Neuronal stem cell (in vitro differentiated cells): ENCODE results near the gene CTNNBL1.

Source experiments
- DNase-seq: peaks from one replicate; pipeline ENCODE4 v3.0.0-alpha.2; 2013; ENCODE audit warnings: low spot score
- H2AFZ ChIP-seq: one replicate; pipeline ENCODE4 v1.6.1; 2013; ENCODE audit warnings: mild to moderate bottlenecking, low read length, inconsistent platforms
- H2AK5ac ChIP-seq: 2 replicates; pipeline ENCODE4 v1.6.1; 2013; ENCODE audit warnings: low read depth, mild to moderate bottlenecking, inconsistent platforms, low read length, moderate library complexity, mixed read lengths
- H2BK120ac ChIP-seq: 2 replicates; pipeline ENCODE4 v1.6.1; 2013; ENCODE audit warnings: low read depth, mild to moderate bottlenecking, inconsistent platforms, low read length, moderate library complexity, mixed read lengths
- H2BK12ac ChIP-seq: one replicate; pipeline ENCODE4 v1.6.1; 2013; ENCODE audit warnings: low read length, inconsistent platforms
- H2BK15ac ChIP-seq: 2 replicates; pipeline ENCODE4 v1.6.1; 2013; ENCODE audit warnings: mild to moderate bottlenecking, low read length, inconsistent platforms, mixed read lengths
- H2BK5ac ChIP-seq: one replicate; pipeline ENCODE4 v1.6.1; 2013; ENCODE audit warnings: inconsistent platforms, mild to moderate bottlenecking, low read length, moderate library complexity
- H3K14ac ChIP-seq: one replicate; pipeline ENCODE4 v1.6.1; 2013; ENCODE audit warnings: low read length, inconsistent platforms
- H3K18ac ChIP-seq: 2 replicates; pipeline ENCODE4 v1.6.1; 2013; ENCODE audit warnings: low read length, inconsistent platforms
- H3K23ac ChIP-seq: 2 replicates; pipeline ENCODE4 v1.6.1; 2013; ENCODE audit warnings: low read depth, mild to moderate bottlenecking, mixed read lengths, low read length, inconsistent platforms; ENCODE audit not compliant: poor library complexity
- H3K27ac ChIP-seq: replicated peaks from 3 replicates; pipeline ENCODE4 v1.5.1; 2013; ENCODE audit warnings: low read length, inconsistent platforms
- H3K27me3 ChIP-seq, 3 experiments: 2 replicates each; pipeline ENCODE4 v1.6.1; 2013; ENCODE audit warnings: low read length in 3 of 3, mild to moderate bottlenecking in 2 of 3, inconsistent platforms in 1 of 3, low read depth in 1 of 3, mixed read lengths in 1 of 3, moderate library complexity in 1 of 3; ENCODE audit not compliant: control insufficient read depth in 3 of 3, insufficient read depth in 3 of 3
- H3K36me3 ChIP-seq, 2 donors: replicated peaks in 1 of 2; 2 replicates each; pipeline ENCODE4 v1.6.1; 2013; ENCODE audit warnings: low read length in 2 of 2; ENCODE audit not compliant: control insufficient read depth in 2 of 2, insufficient read depth in 2 of 2
- H3K4ac ChIP-seq: 2 replicates; pipeline ENCODE4 v1.6.1; 2013; ENCODE audit warnings: inconsistent platforms, mild to moderate bottlenecking, low read length, moderate library complexity
- H3K4me1 ChIP-seq, 2 donors: 1 replicate in 1 of 2; 2 replicates in 1 of 2; pipeline ENCODE4 v1.6.1; 2013; ENCODE audit warnings: low read length in 2 of 2, low read depth in 1 of 2; ENCODE audit not compliant: control insufficient read depth in 2 of 2, insufficient read depth in 1 of 2
- H3K4me2 ChIP-seq: one replicate; pipeline ENCODE4 v1.6.1; 2013; ENCODE audit warnings: mild to moderate bottlenecking, low read length, inconsistent platforms; ENCODE audit not compliant: insufficient read depth, poor library complexity, severe bottlenecking
- H3K4me3 ChIP-seq, 2 donors: 2 replicates each; pipeline ENCODE4 v1.5.1; 2013; ENCODE audit warnings: low read length in 2 of 2, mild to moderate bottlenecking in 2 of 2, inconsistent platforms in 1 of 2, moderate library complexity in 1 of 2
- H3K79me1 ChIP-seq: one replicate; pipeline ENCODE4 v1.6.1; 2013; ENCODE audit warnings: low read depth, mild to moderate bottlenecking, inconsistent platforms, low read length, moderate library complexity
- H3K9ac ChIP-seq: one replicate; pipeline ENCODE4 v1.6.1; 2013; ENCODE audit warnings: mild to moderate bottlenecking, low read depth, low read length, inconsistent platforms; ENCODE audit not compliant: poor library complexity
- H3K9me3 ChIP-seq, 2 donors: replicated peaks in 1 of 2; 2 replicates each; pipeline versions ENCODE3 to v1.6.1; 2013; ENCODE audit warnings: low read length in 2 of 2, mild to moderate bottlenecking in 2 of 2, inconsistent platforms in 1 of 2, low read depth in 1 of 2, mixed read lengths in 1 of 2, moderate library complexity in 1 of 2; ENCODE audit not compliant: control insufficient read depth in 2 of 2, insufficient read depth in 1 of 2
- H4K8ac ChIP-seq: one replicate; pipeline ENCODE4 v1.6.1; 2013; ENCODE audit warnings: low read depth, mild to moderate bottlenecking, inconsistent platforms, low read length, moderate library complexity
- H4K91ac ChIP-seq: one replicate; pipeline ENCODE4 v1.6.1; 2013; ENCODE audit warnings: low read length, low read depth, mild to moderate bottlenecking, inconsistent platforms; ENCODE audit not compliant: poor library complexity
- WGBS, 2 donors: extraction: QIAGEN DNeasy Blood & Tissue Kit; methylation state at CpG; one replicate each; pipeline ENCODE4 v1.1.7; 2013; ENCODE audit warnings: missing lambda C conversion rate in 2 of 2, mixed read lengths in 1 of 2; ENCODE audit not compliant: insufficient read length in 2 of 2, insufficient replicate concordance in 1 of 2; ENCODE audit errors: extremely low coverage in 2 of 2; 5-methylcytosine and 5-hydroxymethylcytosine counted together

Gene CTNNBL1

GRCh38 chr20:37728635-37728983 is 34.8 kb downstream of the CTNNBL1 start:
- Histone ChIP-seq H2BK5ac (no peak overlapping the region), H3K9me3 (no peaks in the 10 kb centered on the region), H2AFZ (no peak overlapping the region), H3K27me3 (no peaks in the 10 kb centered on the region), H3K36me3 (peaks cover 0 to 10% of the 10 kb centered on the region in 2 donors), H3K9ac (no peak overlapping the region), H3K79me1 (no peaks in the 10 kb centered on the region), H4K8ac (no peak overlapping the region), H3K27ac (peak overlapping the region; percentile 75), H3K4ac (no peak overlapping the region), H4K91ac (no peak overlapping the region), H2BK120ac (no peak overlapping the region), H2BK15ac (no peak overlapping the region), H3K4me3 (no peak overlapping the region), H3K18ac (no peak overlapping the region), H3K4me1 (peaks cover 26 to 31% of the 10 kb centered on the region in 2 donors), H3K14ac (no peak overlapping the region), H2AK5ac (no peak overlapping the region), H3K23ac (no peak overlapping the region), H3K4me2 (no peak overlapping the region), H2BK12ac (no peak overlapping the region)
- WGBS, 2 donors, result 100% methylated on average over 1 of the region's 2 CpGs
- DNase-seq, result no peak

DNA sequence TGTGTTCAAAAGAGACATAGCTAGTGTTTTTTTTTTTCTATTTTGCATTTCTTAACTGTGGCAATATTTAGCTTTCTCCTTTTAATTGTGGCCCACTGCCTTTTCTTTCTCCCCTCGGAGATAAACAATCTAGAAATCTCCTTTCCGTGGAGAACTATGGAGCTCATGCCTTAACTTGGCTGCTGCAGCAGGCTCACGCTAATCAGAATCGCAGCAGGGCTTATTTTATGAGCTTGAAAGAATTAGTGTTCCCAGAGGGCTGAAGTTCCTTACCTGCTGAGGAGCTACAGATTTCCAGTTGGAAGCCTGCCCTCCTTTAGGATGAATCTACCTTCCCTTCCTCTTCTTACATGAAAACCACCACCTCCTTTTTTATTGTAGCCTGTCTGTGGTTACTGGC is 35.6 kb downstream of the CTNNBL1 start:
- no peak overlapping the region for H3K14ac ChIP-seq
- H3K9ac ChIP-seq, result no peak overlapping the region
- H3K23ac ChIP-seq, result no peak overlapping the region
- no peak overlapping the region for H3K4me2 ChIP-seq
- no peaks in the 10 kb centered on the region for H3K27me3 ChIP-seq
- H2BK12ac ChIP-seq, result no peak overlapping the region
- no peak overlapping the region for H2BK5ac ChIP-seq
- peaks cover 28 to 31% of the 10 kb centered on the region in 2 donors for H3K4me1 ChIP-seq
- H3K4me3 ChIP-seq, result no peak overlapping the region
- peaks cover 0 to 14% of the 10 kb centered on the region in 2 donors for H3K36me3 ChIP-seq
- peak overlapping the region; percentile 52 for H3K27ac ChIP-seq
- no peak overlapping the region for H2AFZ ChIP-seq
- H3K79me1 ChIP-seq, result no peaks in the 10 kb centered on the region
- no CpG with 5 or more reads among the region's 4 CpGs for WGBS, 2 donors
- no peak overlapping the region for H2AK5ac ChIP-seq
- H4K8ac ChIP-seq, result no peak overlapping the region
- H3K18ac ChIP-seq, result no peak overlapping the region
- no peak overlapping the region for H4K91ac ChIP-seq
- DNase-seq, result no peak
- H3K4ac ChIP-seq, result no peak overlapping the region
- H3K9me3 ChIP-seq, result no peaks in the 10 kb centered on the region
- H2BK120ac ChIP-seq, result no peak overlapping the region
- no peak overlapping the region for H2BK15ac ChIP-seq

DNA sequence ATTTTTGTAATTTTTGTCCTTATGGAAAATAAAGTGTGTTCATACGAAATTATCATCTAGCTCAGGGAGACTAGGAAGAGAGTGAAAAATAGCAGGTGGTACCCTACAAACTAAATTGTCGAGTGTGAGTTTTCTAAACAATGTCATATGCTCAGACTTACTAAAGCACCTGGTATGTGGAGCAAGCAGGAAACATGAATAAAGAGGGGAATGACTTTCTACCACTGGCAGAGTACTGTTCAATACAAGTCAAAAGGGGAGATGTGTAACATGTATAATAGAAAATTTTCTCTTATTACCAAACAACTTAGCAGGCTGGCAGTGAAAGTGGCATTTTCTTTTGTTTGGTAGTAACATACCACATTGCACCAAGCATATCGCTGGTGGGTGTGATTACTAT is 36.1 kb downstream of the CTNNBL1 start:
- Histone ChIP-seq H4K8ac (no peak overlapping the region), H3K18ac (no peak overlapping the region), H3K4ac (no peak overlapping the region), H2BK5ac (no peak overlapping the region), H3K36me3 (peaks cover 0 to 15% of the 10 kb centered on the region in 2 donors), H3K9me3 (no peaks in the 10 kb centered on the region), H3K23ac (no peak overlapping the region), H3K4me1 (peaks cover 28 to 31% of the 10 kb centered on the region in 2 donors), H3K4me2 (no peak overlapping the region), H4K91ac (no peak overlapping the region), H3K14ac (no peak overlapping the region), H2BK15ac (no peak overlapping the region), H3K27ac (no peak overlapping the region), H2BK120ac (no peak overlapping the region), H3K9ac (no peak overlapping the region), H3K27me3 (no peaks in the 10 kb centered on the region), H2AK5ac (no peak overlapping the region), H3K4me3 (no peak overlapping the region), H2AFZ (no peak overlapping the region), H3K79me1 (no peaks in the 10 kb centered on the region), H2BK12ac (no peak overlapping the region)
- no CpG with 5 or more reads among the region's 3 CpGs for WGBS, 2 donors
- DNase-seq, result no peak

GRCh38 chr20:37733416-37733815 is 39.6 kb downstream of the CTNNBL1 start:
- H4K8ac ChIP-seq, result no peak overlapping the region
- no peak overlapping the region for H2AFZ ChIP-seq
- no peaks in the 10 kb centered on the region for H3K79me1 ChIP-seq
- H4K91ac ChIP-seq, result no peak overlapping the region
- no peak overlapping the region for H3K4me3 ChIP-seq
- H3K4me2 ChIP-seq, result no peak overlapping the region
- H3K36me3 ChIP-seq, result peaks cover 10 to 43% of the 10 kb centered on the region in 2 donors
- H3K4me1 ChIP-seq, result peaks cover 2 to 17% of the 10 kb centered on the region in 2 donors
- no peak overlapping the region for H2BK120ac ChIP-seq
- H3K14ac ChIP-seq, result no peak overlapping the region
- no peak overlapping the region for H2BK12ac ChIP-seq
- no peak overlapping the region for H3K9ac ChIP-seq
- H3K9me3 ChIP-seq, result peaks cover 2 to 12% of the 10 kb centered on the region in 2 donors
- no peak overlapping the region for H3K27ac ChIP-seq
- no peak overlapping the region for H3K4ac ChIP-seq
- no peak overlapping the region for H3K18ac ChIP-seq
- no peak overlapping the region for H2AK5ac ChIP-seq
- H2BK15ac ChIP-seq, result no peak overlapping the region
- H3K27me3 ChIP-seq, result no peaks in the 10 kb centered on the region
- no peak for DNase-seq
- no peak overlapping the region for H2BK5ac ChIP-seq
- no CpG with 5 or more reads among the region's 4 CpGs for WGBS, 2 donors
- H3K23ac ChIP-seq, result no peak overlapping the region
